IMR-90 (cell line): ENCODE data around the gene TRIM71. TPM values are rescaled to one million over a fixed set of nuclear protein-coding genes. Genes with fewer than 3 reads are reported as not detected.

Experiments
- ATAC-seq: fragments of 200-7000 bp; cut with Tn5 transposase; 2 replicates; pipeline ENCODE4 v1.9.1; 2020; ENCODE audit warnings: low read depth, mild to moderate bottlenecking, moderate library complexity
- BruUV-seq: library from RNA; stranded (reverse); fragments of 400-500 nt; replicated peaks from 2 replicates; lab custom pipeline; 2021; lab: Mats Ljungman, UMichigan
- CTCF ChIA-PET: fragments of 300-600 bp; formaldehyde crosslinking; extraction: SDS; loops from one replicate; lab custom pipeline; 2021; ENCODE audit warnings: antibody characterized with exemption; lab: Yijun Ruan, JAX
- POLR2A ChIA-PET: fragments of 300-600 bp; sonication (Branson Sonifier 250); formaldehyde crosslinking; loops from one replicate; lab custom pipeline; 2022; ENCODE audit warnings: antibody characterized with exemption; ENCODE audit not compliant: unreplicated experiment; lab: Charles Lee
- DNase-seq: peaks from one replicate; pipeline ENCODE4 v3.0.0; 2013
- H2AFZ ChIP-seq: replicated peaks from 2 replicates; pipeline ENCODE3; 2013; ENCODE audit warnings: low read length, mild to moderate bottlenecking; ENCODE audit not compliant: poor library complexity
- H2AK5ac ChIP-seq: 2 replicates; pipeline ENCODE4 v1.6.1; 2013; ENCODE audit warnings: low read depth, low read length, inconsistent platforms
- H2AK9ac ChIP-seq: replicated peaks from 2 replicates; pipeline ENCODE3; 2013; ENCODE audit warnings: mild to moderate bottlenecking, low read depth, low read length, moderate library complexity; ENCODE audit not compliant: poor library complexity
- H2BK120ac ChIP-seq: 2 replicates; pipeline ENCODE4 v1.6.1; 2013; ENCODE audit warnings: low read depth, low read length, inconsistent platforms
- H2BK15ac ChIP-seq: 3 replicates; pipeline ENCODE4 v1.6.1; 2013; ENCODE audit warnings: low read depth, low read length, inconsistent platforms
- H2BK20ac ChIP-seq: 2 replicates; pipeline ENCODE4 v1.6.1; 2013; ENCODE audit warnings: low read depth, mild to moderate bottlenecking, inconsistent platforms, low read length, moderate library complexity
- H2BK5ac ChIP-seq: 2 replicates; pipeline ENCODE4 v1.6.1; 2013; ENCODE audit warnings: mild to moderate bottlenecking, low read depth, low read length, inconsistent platforms; ENCODE audit not compliant: poor library complexity, severe bottlenecking
- H3K14ac ChIP-seq: replicated peaks from 2 replicates; pipeline ENCODE4 v1.6.1; 2013; ENCODE audit warnings: low read depth, low read length, inconsistent platforms
- H3K18ac ChIP-seq: 2 replicates; pipeline ENCODE4 v1.6.1; 2013; ENCODE audit warnings: low read depth, low read length, control low read depth
- H3K23ac ChIP-seq: 2 replicates; pipeline ENCODE4 v1.6.1; 2013; ENCODE audit warnings: low read depth, low read length, inconsistent platforms
- H3K27ac ChIP-seq: 2 replicates; pipeline ENCODE4 v1.5.1; 2013; ENCODE audit warnings: mild to moderate bottlenecking, control low read depth, low read length; ENCODE audit not compliant: insufficient read depth
- H3K27me3 ChIP-seq: 2 replicates; pipeline ENCODE4 v1.6.1; 2013; ENCODE audit warnings: low read length; ENCODE audit not compliant: control insufficient read depth, insufficient read depth
- H3K36me3 ChIP-seq: 2 replicates; pipeline ENCODE4 v1.6.1; 2013; ENCODE audit warnings: low read length, mixed read lengths; ENCODE audit not compliant: control insufficient read depth, insufficient read depth
- H3K4ac ChIP-seq: 2 replicates; pipeline ENCODE4 v1.6.1; 2013; ENCODE audit warnings: low read depth, low read length, inconsistent platforms
- H3K4me1 ChIP-seq: 2 replicates; pipeline ENCODE4 v1.6.1; 2013; ENCODE audit warnings: low read length, mixed read lengths; ENCODE audit not compliant: control insufficient read depth, insufficient read depth
- H3K4me2 ChIP-seq: 2 replicates; pipeline ENCODE4 v1.6.1; 2013; ENCODE audit warnings: low read depth, mild to moderate bottlenecking, control low read depth, low read length, moderate library complexity
- H3K4me3 ChIP-seq: 2 replicates; pipeline ENCODE4 v1.5.1; 2013; ENCODE audit warnings: low read depth, mild to moderate bottlenecking, control low read depth, low read length, moderate library complexity; ENCODE audit not compliant: insufficient read depth
- H3K56ac ChIP-seq: 2 replicates; pipeline ENCODE4 v1.6.1; 2013; ENCODE audit warnings: low read length, inconsistent platforms; ENCODE audit not compliant: insufficient read depth; ENCODE audit errors: extremely low read depth
- H3K79me1 ChIP-seq, 2 experiments: 2 replicates each; pipeline ENCODE4 v1.6.1; 2013; ENCODE audit warnings: low read length in 2 of 2, inconsistent platforms in 1 of 2, low read depth in 1 of 2
- H3K9ac ChIP-seq: 2 replicates; pipeline ENCODE4 v1.6.1; 2013; ENCODE audit warnings: low read depth, low read length, control low read depth
- H3K9me1 ChIP-seq: 2 replicates; pipeline ENCODE4 v1.6.1; 2013; ENCODE audit warnings: low read length, inconsistent platforms; ENCODE audit not compliant: insufficient read depth
- H3K9me3 ChIP-seq: 2 replicates; pipeline ENCODE4 v1.6.1; 2013; ENCODE audit warnings: low read length; ENCODE audit not compliant: control insufficient read depth, insufficient read depth
- H4K20me1 ChIP-seq: 2 replicates; pipeline ENCODE4 v1.6.1; 2013; ENCODE audit warnings: low read length, inconsistent platforms; ENCODE audit not compliant: insufficient read depth
- H4K5ac ChIP-seq: 2 replicates; pipeline ENCODE4 v1.6.1; 2013; ENCODE audit warnings: mild to moderate bottlenecking, low read depth, low read length, control low read depth
- H4K8ac ChIP-seq, 2 experiments: 2 replicates each; pipeline ENCODE4 v1.6.1; 2013; ENCODE audit warnings: low read depth in 2 of 2, low read length in 2 of 2, control low read depth in 1 of 2, inconsistent platforms in 1 of 2
- H4K91ac ChIP-seq: 2 replicates; pipeline ENCODE4 v1.6.1; 2013; ENCODE audit warnings: low read depth, low read length, inconsistent platforms; ENCODE audit not compliant: insufficient read depth
- BHLHE40 ChIP-seq: fragments of 150-350 bp; IDR thresholded peaks from 2 replicates; pipeline ENCODE4 v1.6.1; 2016; ENCODE audit warnings: mild to moderate bottlenecking, low read depth, low read length
- CEBPB ChIP-seq: IDR thresholded peaks from 2 replicates; pipeline ENCODE4 v1.6.1; 2012; ENCODE audit warnings: low read depth, low read length, improper control_type of control experiment
- CHD1 ChIP-seq: IDR thresholded peaks from 2 replicates; pipeline ENCODE4 v1.6.1; 2012; ENCODE audit warnings: low read depth, low read length, improper control_type of control experiment
- CTCF ChIP-seq: conservative IDR thresholded peaks from 2 replicates; pipeline ENCODE4 v1.5.1; 2012; ENCODE audit warnings: mild to moderate bottlenecking, low read depth, low read length, improper control_type of control experiment
- ELK1 ChIP-seq: fragments of 150-350 bp; IDR thresholded peaks from 2 replicates; pipeline ENCODE4 v1.6.1; 2016; ENCODE audit warnings: low read depth, mild to moderate bottlenecking, low read length, moderate library complexity, borderline replicate concordance
- FOS ChIP-seq: fragments of 150-350 bp; IDR thresholded peaks from 2 replicates; pipeline ENCODE4 v1.6.1; 2016; ENCODE audit warnings: low read depth, low read length
- MAFK ChIP-seq: IDR thresholded peaks from 2 replicates; pipeline ENCODE4 v1.6.1; 2012; ENCODE audit warnings: low read depth, low read length, improper control_type of control experiment
- MAZ ChIP-seq: IDR thresholded peaks from 2 replicates; pipeline ENCODE4 v1.6.1; 2012; ENCODE audit warnings: low read depth, mild to moderate bottlenecking, low read length, improper control_type of control experiment, moderate library complexity, borderline replicate concordance
- MXI1 ChIP-seq: IDR thresholded peaks from 2 replicates; pipeline ENCODE4 v1.6.1; 2012; ENCODE audit warnings: low read depth, mild to moderate bottlenecking, low read length, moderate library complexity, borderline replicate concordance
- NFE2L2 ChIP-seq: fragments of 150-350 bp; IDR thresholded peaks from 2 replicates; pipeline ENCODE4 v1.6.1; 2016; ENCODE audit warnings: low read depth, mild to moderate bottlenecking, low read length
- POLR2A ChIP-seq: IDR thresholded peaks from 2 replicates; pipeline ENCODE4 v1.6.1; 2012; ENCODE audit warnings: mild to moderate bottlenecking, low read depth, low read length
- RAD21 ChIP-seq: IDR thresholded peaks from 2 replicates; pipeline ENCODE4 v1.6.1; 2012; ENCODE audit warnings: low read length, improper control_type of control experiment
- RCOR1 ChIP-seq: IDR thresholded peaks from 2 replicates; pipeline ENCODE4 v1.6.1; 2012; ENCODE audit warnings: mild to moderate bottlenecking, low read length, improper control_type of control experiment; ENCODE audit not compliant: insufficient replicate concordance
- SMC3 ChIP-seq: fragments of 150-350 bp; IDR thresholded peaks from 2 replicates; pipeline ENCODE4 v1.6.1; 2016; ENCODE audit warnings: low read depth, mild to moderate bottlenecking, antibody characterized with exemption, low read length, moderate library complexity
- USF2 ChIP-seq: fragments of 150-350 bp; IDR thresholded peaks from 2 replicates; pipeline ENCODE4 v1.6.1; 2017; ENCODE audit warnings: mild to moderate bottlenecking, antibody characterized with exemption, low read length, low read depth
- WGBS, 2 experiments: methylation state at CpG; one replicate each; pipeline versions ENCODE4 v1.1.5 to v1.1.7; 2013; ENCODE audit warnings: missing lambda C conversion rate in 2 of 2; ENCODE audit not compliant: insufficient read length in 1 of 2; ENCODE audit errors: extremely low coverage in 2 of 2; 5-methylcytosine and 5-hydroxymethylcytosine counted together
- dilution Hi-C: fragments of 300-500 bp; cut with HindIII; formaldehyde crosslinking; loops from one replicate; pipeline ENCODE4 v1.14.3; 2018; ENCODE audit warnings: low sequenced_read_pairs; ENCODE audit not compliant: unreplicated experiment
- in situ Hi-C: fragments of 300-500 bp; cut with MboI; formaldehyde crosslinking; loops from 3 replicates; pipeline ENCODE4 v1.14.3; 2019; ENCODE audit warnings: low sequenced_read_pairs, inconsistent platforms, mixed read lengths
- intact Hi-C: fragments of 100-400 bp; cut with micrococcal nuclease; formaldehyde crosslinking; loops from 2 replicates; pipeline ENCODE4 v1.10.0; 2022
- polyA plus RNA-seq, 3 experiments: library from polyadenylated mRNA; depleted of rRNA; stranded (reverse); fragments of >200 nt; gene quantifications; 2 replicates each; pipeline ENCODE4 v1.2.3, GENCODE V29; 2012; ENCODE audit warnings: low replicate concordance in 1 of 3
- total RNA-seq: library from RNA; depleted of rRNA; stranded (reverse); fragments of >200 nt; gene quantifications from 2 replicates; pipeline ENCODE4 v1.2.3, GENCODE V29; 2012

The TRIM71 gene
- total and polyA plus RNA-seq, 2 of the 4 experiments (the other 2 are of a cell fraction), result not detected

- WGBS, 2 experiments, result no CpG with 5 or more reads among the region's 8 CpGs
- DNase-seq, result peak; percentile 64
- peak overlapping the region; percentile 56 for H2AFZ ChIP-seq
- H4K91ac ChIP-seq, result no peak overlapping the region
- H3K27me3 ChIP-seq, result peaks cover 3% of the 10 kb centered on the region
- dilution Hi-C loops, result no loop called here
- ChIA-PET POLR2A (no interaction called here), CTCF (interaction anchor here (0.7 kb wide), 1 partner anchor 18 kb away, joined by 3 read pairs; no protein-coding TSS in a partner anchor)
- H3K56ac ChIP-seq, result no peak overlapping the region
- no peak overlapping the region for H3K18ac ChIP-seq
- no peaks in the 10 kb centered on the region for H3K36me3 ChIP-seq
- H3K14ac ChIP-seq, result no peak overlapping the region
- H2AK9ac ChIP-seq, result peak overlapping the region; percentile 61
- H3K79me1 ChIP-seq, result no peaks in the 10 kb centered on the region
- no peak overlapping the region for H4K5ac ChIP-seq
- H4K8ac ChIP-seq, result no peak overlapping the region
- no peak overlapping the region for H3K4me3 ChIP-seq
- H2BK20ac ChIP-seq, result no peak overlapping the region
- no peak overlapping the region for H3K27ac ChIP-seq
- no peak overlapping the region for H3K23ac ChIP-seq
- H2BK5ac ChIP-seq, result no peak overlapping the region
- BruUV-seq, result no TSS peak
- no peak overlapping the region for H2BK15ac ChIP-seq
- no peaks in the 10 kb centered on the region for H4K20me1 ChIP-seq
- H3K9ac ChIP-seq, result no peak overlapping the region
- H3K4ac ChIP-seq, result no peak overlapping the region
- H3K9me3 ChIP-seq, result no peaks in the 10 kb centered on the region
- H3K4me2 ChIP-seq, result no peak overlapping the region
- no peak overlapping the region for H2AK5ac ChIP-seq
- H3K9me1 ChIP-seq, result peaks cover 7% of the 10 kb centered on the region
- in situ Hi-C loops, result no loop called here
- no peak overlapping the region for H2BK120ac ChIP-seq
- H3K4me1 ChIP-seq, result no peaks in the 10 kb centered on the region
- intact Hi-C loops, result no loop called here
- peak; percentile 84 for ATAC-seq
- TF ChIP-seq CHD1 (no peak), CEBPB (no peak), POLR2A (no peak), MAFK (no peak), FOS (no peak), MXI1 (no peak), RAD21 (no peak), NFE2L2 (no peak), SMC3 (no peak), CTCF (no peak), BHLHE40 (no peak), USF2 (no peak), MAZ (no peak), ELK1 (no peak), RCOR1 (no peak)
These were observed 23.1 kb upstream of the TRIM71 start for GRCh38 chr3:32794487-32795308.
